Activated CD4-positive, alpha-beta memory T cell treated with anti-CD3 and anti-CD28 coated beads for 36 hours (primary cell): ENCODE measurements around the gene SLC41A3. TPM values are rescaled to one million over a fixed set of nuclear protein-coding genes. Genes with fewer than 3 reads are reported as not detected.

Source experiments
- CTCF ChIA-PET: fragments of 350-600 bp; sonication (Branson Sonifier 250); formaldehyde crosslinking; loops from one replicate; lab custom pipeline; 2021; ENCODE audit warnings: antibody characterized with exemption, inconsistent platforms; lab: Charles Lee
- POLR2A ChIA-PET: fragments of 350-600 bp; sonication (Branson Sonifier 250); formaldehyde crosslinking; loops from one replicate; lab custom pipeline; 2021; ENCODE audit warnings: antibody characterized with exemption; lab: Charles Lee
- DNase-seq: peaks from one replicate; pipeline ENCODE4 v3.0.0-alpha.2; 2020
- H3K27ac Mint-ChIP-seq: one replicate; pipeline ENCODE4 v1.8.0; 2021; ENCODE audit warnings: mixed read lengths
- H3K27me3 Mint-ChIP-seq: one replicate; pipeline ENCODE4 v1.8.0; 2021; ENCODE audit warnings: mixed read lengths
- H3K36me3 Mint-ChIP-seq: one replicate; pipeline ENCODE4 v1.8.0; 2021; ENCODE audit warnings: mixed read lengths
- H3K4me1 Mint-ChIP-seq: one replicate; pipeline ENCODE4 v1.8.0; 2021; ENCODE audit warnings: low read depth, mixed read lengths
- H3K4me3 Mint-ChIP-seq: one replicate; pipeline ENCODE4 v1.8.0; 2021; ENCODE audit warnings: mild to moderate bottlenecking, mixed read lengths
- H3K9me3 Mint-ChIP-seq: one replicate; pipeline ENCODE4 v1.8.0; 2021; ENCODE audit warnings: mixed read lengths
- intact Hi-C: fragments of 100-400 bp; cut with micrococcal nuclease; formaldehyde crosslinking; loops from one replicate; pipeline ENCODE4 v1.15.1; 2023
- total RNA-seq, 2 experiments: library from RNA; stranded (reverse); gene quantifications; one replicate each; pipeline ENCODE4 v1.2.3, GENCODE V29; 2021

SLC41A3 gene
- total RNA-seq, 2 experiments from 2014 or later = 26.3 to 27.3 TPM

DNA sequence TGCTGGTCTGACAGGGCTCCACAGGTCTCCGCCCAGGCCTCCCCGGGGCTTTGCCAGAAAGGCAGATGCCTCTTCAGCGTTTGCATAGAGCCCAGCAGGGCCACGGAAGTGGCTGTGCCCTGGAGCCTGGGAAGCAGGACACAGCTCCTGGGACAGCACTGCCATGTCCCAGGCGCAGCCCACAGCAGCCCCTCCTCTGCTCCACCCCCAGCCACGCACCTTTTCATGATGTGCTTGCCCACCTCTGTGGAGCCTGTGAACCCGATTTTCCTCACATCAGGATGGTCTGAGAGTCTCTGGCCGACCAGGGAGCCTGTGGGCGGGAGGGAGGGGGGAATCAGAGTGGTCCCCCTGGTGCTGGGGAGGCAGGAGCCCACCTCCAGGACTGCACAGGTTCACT, 33.9 kb upstream of the SLC41A3 start:
- Mint-ChIP-seq H3K27ac (no peak overlapping the region), H3K36me3 (no peaks in the 10 kb centered on the region), H3K4me1 (no peaks in the 10 kb centered on the region), H3K4me3 (no peak overlapping the region), H3K27me3 (peaks cover 9% of the 10 kb centered on the region), H3K9me3 (no peaks in the 10 kb centered on the region)
- DNase-seq = peak; percentile 2
- POLR2A ChIA-PET = no interaction called here
- intact Hi-C loops = no loop called here
- CTCF ChIA-PET = interaction anchor here (1.5 kb wide), 1 partner anchor 16 kb away, joined by 4 read pairs; no protein-coding TSS in a partner anchor

DNA sequence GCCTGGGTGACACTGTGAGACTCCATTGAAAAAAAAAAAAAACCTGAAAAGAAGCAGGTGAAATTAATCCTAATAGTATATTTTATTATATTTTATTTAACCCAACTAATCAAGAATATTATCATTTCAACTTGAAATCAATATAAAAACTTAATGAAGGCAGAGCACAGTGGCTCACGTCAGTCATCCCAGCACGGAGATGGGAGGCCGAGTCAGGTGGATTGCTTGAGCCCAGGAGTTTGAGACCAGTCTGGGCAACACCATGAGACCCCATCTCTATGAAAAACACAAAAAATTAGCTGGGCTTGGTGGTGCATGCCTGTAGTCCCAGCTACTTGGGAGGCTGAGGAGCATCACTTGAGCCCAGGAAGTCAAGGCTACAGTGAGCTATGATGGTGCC, 33.3 kb upstream of the SLC41A3 start:
- no peaks in the 10 kb centered on the region for H3K9me3 Mint-ChIP-seq
- ChIA-PET CTCF (interaction anchor here (1.5 to 1.7 kb wide), 2 partner anchors 17 kb away, joined by 3 to 4 read pairs; no protein-coding TSS in a partner anchor), POLR2A (no interaction called here)

DNA sequence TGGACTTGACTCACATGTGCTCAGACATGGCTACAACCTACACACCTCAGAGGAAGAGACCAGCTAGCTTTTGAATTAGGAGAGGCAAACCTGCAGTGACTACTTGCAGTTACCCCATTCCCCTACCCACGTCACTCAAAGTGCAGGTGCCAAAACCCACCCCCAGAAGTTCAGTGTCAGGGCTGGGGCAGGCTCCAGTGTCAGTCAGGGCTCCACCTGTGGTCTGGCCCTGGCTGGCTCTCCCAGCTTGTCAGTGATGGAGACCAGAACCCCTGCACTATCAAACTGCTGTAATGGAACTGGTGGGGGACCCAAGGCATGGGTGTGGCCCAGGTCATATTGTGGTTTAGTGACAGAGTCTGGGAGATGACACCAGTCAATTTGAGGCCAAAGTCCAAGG, 32.6 kb upstream of the SLC41A3 start:
- Mint-ChIP-seq H3K27ac (no peak overlapping the region), H3K9me3 (no peaks in the 10 kb centered on the region), H3K27me3 (peaks cover 9% of the 10 kb centered on the region), H3K4me1 (no peaks in the 10 kb centered on the region), H3K4me3 (no peak overlapping the region), H3K36me3 (no peaks in the 10 kb centered on the region)
- CTCF ChIA-PET = interaction anchor here (0.7 to 1.7 kb wide), 2 partner anchors 17 to 35 kb away, joined by 3 read pairs; no protein-coding TSS in a partner anchor
- POLR2A ChIA-PET = no interaction called here
- peak; percentile 1 for DNase-seq
- intact Hi-C loops = no loop called here

More for the DNA sequence above, 33.3 kb upstream of the SLC41A3 start:
- peak; percentile 0 for DNase-seq
- H3K4me3 Mint-ChIP-seq = no peak overlapping the region
- H3K27me3 Mint-ChIP-seq = peaks cover 9% of the 10 kb centered on the region
- H3K4me1 Mint-ChIP-seq = no peaks in the 10 kb centered on the region
- no peaks in the 10 kb centered on the region for H3K36me3 Mint-ChIP-seq
- intact Hi-C loops = no loop called here
- H3K27ac Mint-ChIP-seq = no peak overlapping the region

DNA sequence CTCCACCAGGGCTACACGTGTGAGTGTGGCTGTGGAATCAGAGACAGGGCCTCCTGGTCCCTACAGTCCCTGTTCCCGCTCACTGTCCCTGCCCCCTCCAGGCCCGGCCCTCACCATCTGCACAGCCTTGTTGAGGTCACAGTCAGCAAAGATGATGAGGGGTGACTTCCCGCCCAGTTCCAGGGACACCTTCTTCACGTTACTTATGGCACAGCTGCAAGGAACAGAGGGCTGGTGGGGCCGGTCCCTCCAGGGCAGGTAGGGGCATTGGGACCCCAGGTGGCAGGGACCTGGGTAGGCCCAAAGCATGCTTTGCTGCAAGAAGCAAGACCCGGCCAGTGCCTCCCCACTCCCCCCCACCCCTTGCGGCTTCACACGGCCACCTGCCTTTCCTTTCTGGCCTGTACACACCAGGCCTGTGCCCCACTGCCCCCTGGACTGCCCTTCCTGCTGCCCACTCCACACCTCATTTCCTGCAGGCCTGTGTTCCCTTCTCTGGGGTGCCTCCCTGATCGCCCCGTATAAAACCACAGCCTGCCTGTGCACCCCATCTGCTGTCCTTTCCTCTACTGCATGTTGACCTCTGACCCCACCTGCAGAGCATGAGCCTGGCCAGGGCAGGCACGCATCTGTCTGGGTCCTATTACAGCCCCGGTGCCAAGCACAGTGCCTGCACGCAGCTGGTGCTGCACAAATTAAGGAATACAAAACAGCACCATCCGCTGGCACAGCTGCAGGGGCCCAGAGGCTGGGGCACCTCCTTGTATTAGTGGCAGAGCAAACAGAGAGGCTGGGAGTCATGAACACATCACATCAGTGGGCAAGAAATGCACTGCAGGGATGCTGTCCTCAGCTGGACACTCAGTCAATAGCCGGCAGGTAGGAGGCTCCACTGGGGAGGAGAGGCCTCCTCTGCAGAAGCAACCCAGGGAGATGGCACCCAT, 30.8 kb upstream of the SLC41A3 start:
- no peak overlapping the region for H3K4me3 Mint-ChIP-seq
- ChIA-PET CTCF (no interaction called here), POLR2A (no interaction called here)
- H3K27ac Mint-ChIP-seq = no peak overlapping the region
- H3K9me3 Mint-ChIP-seq = no peaks in the 10 kb centered on the region
- DNase-seq = no peak
- intact Hi-C loops = no loop called here
- H3K36me3 Mint-ChIP-seq = no peaks in the 10 kb centered on the region
- no peaks in the 10 kb centered on the region for H3K4me1 Mint-ChIP-seq
- peaks cover 8% of the 10 kb centered on the region for H3K27me3 Mint-ChIP-seq

DNA sequence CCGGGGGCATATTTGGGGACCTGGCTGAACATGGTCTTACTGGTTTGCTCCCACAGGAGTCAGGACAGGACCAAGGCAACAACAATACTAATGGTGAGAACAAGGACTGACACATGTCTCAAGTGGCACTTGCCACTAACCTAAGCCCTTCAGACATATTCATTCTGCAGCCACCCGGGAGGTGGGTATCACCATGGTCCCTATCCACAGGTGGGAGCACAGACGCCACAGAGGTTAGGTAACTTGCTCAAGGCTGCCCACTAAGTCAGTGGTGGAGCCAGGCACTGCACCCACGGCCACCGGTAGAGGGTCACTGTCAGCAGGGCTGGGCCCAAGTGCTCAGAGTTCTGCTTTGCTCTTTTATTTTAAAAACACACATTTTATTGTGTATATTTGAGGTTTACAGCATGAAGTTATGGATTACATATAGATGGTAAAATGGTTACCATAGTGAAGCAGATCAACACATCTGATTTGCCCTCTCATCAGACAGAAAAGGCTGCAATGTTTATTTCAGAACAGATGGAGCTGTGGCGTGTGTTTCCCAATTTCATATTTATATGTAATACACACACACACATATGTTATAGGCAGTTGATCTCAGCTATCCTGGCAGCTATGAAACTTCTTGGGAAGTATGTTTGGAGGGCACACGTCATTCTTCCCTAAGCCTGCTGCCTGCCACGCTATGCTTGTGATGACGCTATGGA, 30.0 kb upstream of the SLC41A3 start:
- Mint-ChIP-seq H3K4me1 (no peaks in the 10 kb centered on the region), H3K27me3 (no peaks in the 10 kb centered on the region), H3K4me3 (no peak overlapping the region), H3K36me3 (no peaks in the 10 kb centered on the region), H3K9me3 (no peaks in the 10 kb centered on the region), H3K27ac (no peak overlapping the region)
- POLR2A ChIA-PET = no interaction called here
- peak; percentile 15 for DNase-seq
- CTCF ChIA-PET = no interaction called here
- intact Hi-C loops = no loop called here

DNA sequence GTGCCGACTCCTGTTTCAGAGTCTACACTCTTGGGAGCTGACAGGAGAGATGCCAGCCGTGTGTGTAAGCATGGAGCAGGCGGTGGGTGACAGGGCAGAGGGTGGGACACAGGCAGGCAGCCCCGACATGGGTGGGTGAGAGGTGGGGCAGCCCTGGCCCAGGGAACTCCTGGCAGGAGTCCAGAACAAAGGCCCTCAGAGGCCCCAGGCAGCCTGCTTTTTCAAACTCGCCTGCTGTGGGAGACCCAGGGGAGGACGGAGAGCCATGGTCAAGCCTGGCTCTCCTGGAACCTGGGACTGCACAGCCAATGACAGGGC, 29.3 kb upstream of the SLC41A3 start:
- H3K9me3 Mint-ChIP-seq = no peaks in the 10 kb centered on the region
- ChIA-PET CTCF (no interaction called here), POLR2A (no interaction called here)
- no peaks in the 10 kb centered on the region for H3K36me3 Mint-ChIP-seq
- H3K4me1 Mint-ChIP-seq = no peaks in the 10 kb centered on the region
- H3K4me3 Mint-ChIP-seq = no peak overlapping the region
- DNase-seq = peak; percentile 6
- intact Hi-C loops = no loop called here
- H3K27ac Mint-ChIP-seq = no peak overlapping the region
- H3K27me3 Mint-ChIP-seq = no peaks in the 10 kb centered on the region

DNA sequence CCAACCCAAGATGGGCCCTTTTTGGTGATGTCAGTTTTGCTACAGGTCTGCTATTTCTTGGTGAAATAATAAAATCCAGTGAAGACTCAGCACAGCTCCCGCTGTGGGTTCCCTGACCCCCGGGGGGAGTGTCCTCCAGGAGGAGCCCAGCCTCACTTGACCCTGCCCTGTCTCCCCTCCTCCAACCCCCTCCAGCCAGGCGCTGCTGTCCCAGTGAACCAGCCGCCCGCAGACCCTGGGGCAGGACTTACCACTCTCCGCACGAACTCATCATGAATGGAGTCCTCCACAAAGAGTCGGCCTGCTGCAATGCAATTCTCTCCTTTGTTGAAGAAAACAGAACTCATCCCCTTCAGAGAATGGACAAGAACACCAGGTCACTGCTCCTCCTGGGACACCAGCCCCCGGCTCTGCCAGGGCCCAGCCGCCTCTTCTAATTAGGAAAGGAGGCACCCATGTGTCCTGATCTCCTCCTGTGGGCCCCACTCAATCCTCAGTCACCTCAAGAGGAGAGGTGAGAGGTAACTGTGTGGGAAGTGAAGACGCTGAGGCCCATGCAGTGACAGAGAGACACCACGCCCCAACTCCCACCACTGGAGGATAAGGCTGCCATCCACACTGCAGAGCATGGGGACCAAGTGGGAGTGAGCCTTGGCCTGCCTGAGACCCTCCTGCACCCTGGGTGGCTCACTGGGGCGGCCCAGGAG, 28.8 kb upstream of the SLC41A3 start:
- Mint-ChIP-seq H3K36me3 (no peaks in the 10 kb centered on the region), H3K27me3 (no peaks in the 10 kb centered on the region), H3K27ac (no peak overlapping the region), H3K4me1 (no peaks in the 10 kb centered on the region), H3K4me3 (no peak overlapping the region), H3K9me3 (no peaks in the 10 kb centered on the region)
- DNase-seq = peak; percentile 0
- POLR2A ChIA-PET = no interaction called here
- intact Hi-C loops = no loop called here
- CTCF ChIA-PET = no interaction called here

DNA sequence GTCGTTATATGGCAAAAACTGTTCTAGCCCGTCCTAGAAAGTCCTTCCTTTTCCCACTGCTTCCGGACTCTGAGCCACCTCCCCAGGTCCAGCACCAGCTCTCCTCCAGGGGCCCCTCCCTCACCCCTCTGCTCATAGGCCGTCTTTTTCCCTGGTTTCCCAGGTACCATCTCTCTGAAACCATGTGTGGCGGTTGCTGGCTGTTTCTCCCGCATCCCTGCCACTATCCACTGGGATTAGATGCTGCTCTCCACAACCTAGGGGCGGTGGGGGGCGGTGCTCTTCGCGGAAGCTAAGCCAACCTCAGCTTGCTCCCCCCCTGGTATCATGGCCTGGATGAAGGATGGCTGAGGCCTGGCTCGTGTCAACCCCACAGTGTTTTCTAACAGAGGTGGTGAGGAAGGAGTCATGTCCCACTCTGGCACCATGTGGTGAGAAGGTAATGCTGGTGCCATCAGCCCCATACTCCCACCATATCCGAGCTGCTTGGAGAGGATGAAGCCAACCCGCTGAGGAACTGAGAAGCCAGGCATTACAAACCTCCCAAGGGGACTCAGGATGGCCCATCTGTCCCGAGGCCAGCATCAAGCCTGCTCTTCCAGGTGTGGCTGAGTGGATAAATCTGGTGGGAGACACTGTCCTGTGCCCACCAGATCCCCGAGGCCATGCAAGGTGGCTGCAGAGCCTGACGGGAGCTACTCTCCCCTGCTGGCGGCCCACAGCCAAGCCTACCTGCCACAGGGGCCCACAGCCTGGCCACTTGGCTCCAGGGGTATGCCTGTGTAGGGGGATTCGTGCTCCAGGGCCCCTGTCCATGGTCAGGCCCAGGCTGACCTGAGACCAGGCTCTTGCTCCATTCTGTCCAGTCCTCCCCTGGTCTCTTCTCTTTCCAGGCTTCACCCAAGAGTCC, 27.9 kb upstream of the SLC41A3 start:
- Mint-ChIP-seq H3K36me3 (no peaks in the 10 kb centered on the region), H3K4me1 (no peaks in the 10 kb centered on the region), H3K27me3 (no peaks in the 10 kb centered on the region), H3K27ac (no peak overlapping the region), H3K4me3 (no peak overlapping the region), H3K9me3 (no peaks in the 10 kb centered on the region)
- peak; percentile 4 for DNase-seq
- ChIA-PET POLR2A (no interaction called here), CTCF (no interaction called here)
- intact Hi-C loops = no loop called here

DNA sequence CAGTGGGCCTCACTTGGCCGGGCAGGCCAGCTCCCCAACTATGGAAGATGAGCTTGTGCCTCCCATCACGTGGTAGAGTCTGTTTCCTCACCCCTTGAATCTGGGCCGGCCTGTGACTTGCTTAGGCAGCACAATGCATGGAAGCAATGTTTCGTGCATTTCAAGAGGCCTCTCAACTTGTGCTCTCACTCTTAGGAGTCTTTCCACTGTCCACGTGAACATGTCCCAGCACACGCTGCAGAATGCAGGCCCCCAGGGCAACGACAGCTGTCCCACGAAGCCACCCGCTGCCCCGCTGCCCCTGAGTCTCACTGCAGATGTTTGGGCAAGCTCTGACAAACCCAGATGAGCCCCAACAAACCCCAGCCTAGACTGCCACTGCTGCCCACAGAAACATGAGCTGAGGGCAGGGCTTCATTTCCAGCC, 27.2 kb upstream of the SLC41A3 start:
- no peaks in the 10 kb centered on the region for H3K27me3 Mint-ChIP-seq
- intact Hi-C loops = no loop called here
- H3K4me1 Mint-ChIP-seq = no peaks in the 10 kb centered on the region
- no peak overlapping the region for H3K27ac Mint-ChIP-seq
- H3K36me3 Mint-ChIP-seq = no peaks in the 10 kb centered on the region
- DNase-seq = peak; percentile 1
- CTCF ChIA-PET = no interaction called here
- no peaks in the 10 kb centered on the region for H3K9me3 Mint-ChIP-seq
- POLR2A ChIA-PET = no interaction called here
- no peak overlapping the region for H3K4me3 Mint-ChIP-seq

DNA sequence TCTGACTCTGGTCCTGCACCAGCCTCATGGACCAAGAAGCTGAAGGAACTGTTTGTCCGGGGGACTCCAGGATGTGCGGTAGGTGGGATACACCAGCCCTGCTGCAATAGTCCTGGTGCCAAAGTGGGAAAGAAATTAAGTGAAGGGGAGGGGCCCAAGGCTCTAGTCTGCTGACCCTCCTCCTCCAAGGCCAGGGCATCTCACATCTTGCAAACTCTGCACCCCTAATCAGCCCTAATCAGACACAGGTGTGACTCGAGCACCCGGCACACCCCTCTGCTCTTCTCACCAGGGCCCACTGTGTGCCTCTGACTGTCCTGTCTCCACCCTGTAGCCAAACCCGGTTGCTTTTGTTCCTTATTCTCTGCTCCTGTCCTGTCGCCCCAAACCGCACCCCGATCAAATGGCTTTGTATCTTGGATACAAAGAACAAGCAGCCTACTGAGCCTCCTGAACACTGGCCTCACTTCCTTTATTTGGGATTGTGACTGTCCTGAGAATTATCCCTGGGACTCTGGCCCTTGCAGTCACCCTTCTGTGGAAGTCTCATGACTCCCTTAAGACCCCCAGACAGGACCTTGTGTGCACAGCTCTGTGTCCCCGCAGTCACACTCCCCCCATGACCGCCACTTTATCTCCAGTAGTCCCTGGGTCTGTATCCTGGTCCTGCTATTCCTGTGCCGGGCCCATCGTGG, 26.7 kb upstream of the SLC41A3 start:
- POLR2A ChIA-PET = no interaction called here
- H3K9me3 Mint-ChIP-seq = no peaks in the 10 kb centered on the region
- intact Hi-C loops = no loop called here

DNA sequence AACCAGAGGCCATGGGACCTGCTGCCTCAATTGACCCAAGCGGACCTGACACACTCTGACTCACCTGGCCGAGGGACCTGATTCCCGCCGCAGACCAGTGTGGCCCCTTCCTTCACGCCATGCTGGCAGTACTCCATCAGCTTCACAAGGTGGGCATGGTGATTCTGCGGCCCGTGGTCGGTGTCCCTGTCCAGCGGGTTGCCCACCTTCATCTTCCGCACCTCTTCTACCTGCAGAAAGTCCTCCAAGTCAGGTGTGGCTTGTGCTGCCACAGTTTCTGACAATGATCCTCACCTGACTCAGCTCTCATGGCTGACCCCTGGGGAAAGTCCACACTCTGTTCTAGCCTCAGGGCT, 25.9 kb upstream of the SLC41A3 start:
- Mint-ChIP-seq H3K36me3 (no peaks in the 10 kb centered on the region), H3K27ac (no peak overlapping the region), H3K27me3 (no peaks in the 10 kb centered on the region), H3K4me1 (no peaks in the 10 kb centered on the region), H3K9me3 (no peaks in the 10 kb centered on the region), H3K4me3 (no peak overlapping the region)
- DNase-seq = peak; percentile 3
- intact Hi-C loops = no loop called here
- ChIA-PET CTCF (no interaction called here), POLR2A (no interaction called here)

More for the DNA sequence above, 26.7 kb upstream of the SLC41A3 start:
- no peak overlapping the region for H3K27ac Mint-ChIP-seq
- no peaks in the 10 kb centered on the region for H3K36me3 Mint-ChIP-seq
- CTCF ChIA-PET = no interaction called here
- peak; percentile 4 for DNase-seq
- no peak overlapping the region for H3K4me3 Mint-ChIP-seq
- no peaks in the 10 kb centered on the region for H3K4me1 Mint-ChIP-seq
- no peaks in the 10 kb centered on the region for H3K27me3 Mint-ChIP-seq
